ENCODE results near the gene SMURF2.
"Not testable (repeated sequence)": the region's sequence is repeated elsewhere in the genome, so short reads cannot be mapped to it uniquely, and the experiment has no call there.

Gene SMURF2

DNA sequence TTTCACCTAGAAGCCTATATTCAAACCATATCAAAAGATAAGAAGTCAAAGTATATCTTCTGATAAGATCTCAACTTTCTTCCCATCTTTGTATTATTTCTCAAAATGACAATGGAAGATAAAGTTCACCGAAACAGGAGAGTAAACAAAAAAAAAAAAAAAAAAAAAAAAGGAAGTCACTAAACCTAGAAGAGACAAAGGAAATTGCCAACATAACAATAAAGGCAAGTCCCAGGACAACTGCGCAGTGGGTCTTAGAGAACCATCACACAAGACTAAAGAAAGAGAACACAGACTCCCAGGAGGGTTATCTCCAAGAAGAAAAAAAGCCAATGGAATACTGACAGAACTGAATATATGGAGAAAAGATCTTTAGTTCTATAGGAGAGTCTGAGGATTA, 65.7 kb downstream of the SMURF2 start:
- DNase-seq (ENCODE audit: low spot score) = no peak

DNA sequence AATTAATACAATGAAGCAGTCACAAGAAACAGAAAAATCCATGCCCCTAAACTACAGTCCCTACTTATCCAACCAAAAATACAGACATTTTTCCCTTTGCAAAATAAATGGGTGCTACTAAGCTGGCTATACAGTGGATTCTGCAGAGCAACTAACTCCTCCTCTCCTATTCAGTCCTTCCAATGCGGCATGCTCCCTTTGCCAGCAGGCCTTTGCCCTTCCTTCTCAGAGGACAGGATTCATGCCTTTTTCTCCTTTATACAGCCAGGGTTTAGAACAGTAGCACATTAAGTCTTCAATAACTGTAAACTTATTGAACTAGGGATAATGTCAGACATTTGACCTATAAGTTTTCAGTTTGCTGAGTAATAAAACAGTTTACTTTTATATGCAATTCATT, 70.2 kb downstream of the SMURF2 start:
- no peak for DNase-seq (ENCODE audit: low spot score)

DNA sequence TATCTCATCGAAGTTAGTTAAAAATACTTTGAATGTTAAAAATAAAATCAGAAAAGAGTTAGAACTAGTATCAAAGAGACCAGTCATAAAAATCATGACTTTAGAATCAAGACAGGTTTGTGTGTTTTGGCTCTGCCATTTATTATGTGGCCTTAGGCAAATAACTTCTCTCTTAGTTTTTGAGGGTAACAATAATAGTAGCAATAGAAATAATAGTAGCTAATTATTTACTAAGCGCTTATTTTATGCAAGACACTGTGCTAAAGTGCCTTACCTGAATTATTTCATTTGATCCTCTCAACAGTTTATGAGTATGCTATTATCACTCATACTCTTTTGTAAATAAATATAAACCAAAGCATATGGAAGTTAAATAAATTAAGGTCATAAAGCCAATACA, 77.0 kb downstream of the SMURF2 start:
- no peak for DNase-seq (ENCODE audit: low spot score)

DNA sequence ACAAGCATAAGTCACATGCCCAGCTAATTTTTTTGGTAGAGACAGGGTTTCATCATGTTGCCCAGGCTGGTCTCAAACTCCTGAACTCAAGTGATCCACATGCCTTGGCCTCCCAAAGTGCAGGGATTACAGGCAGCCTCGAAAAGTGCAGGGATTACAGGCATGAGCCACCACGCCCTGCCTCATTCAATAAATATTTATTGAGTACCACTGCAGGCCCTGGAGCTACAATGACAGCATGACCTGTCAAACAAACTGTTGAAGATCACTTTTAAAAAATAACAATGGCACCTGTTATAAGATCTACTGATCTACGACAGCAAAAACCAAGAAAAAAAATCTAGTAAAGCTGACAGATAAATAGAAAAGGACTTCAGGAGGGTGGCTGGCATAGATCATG, 79.1 kb downstream of the SMURF2 start:
- no peak for DNase-seq (ENCODE audit: low spot score)

DNA sequence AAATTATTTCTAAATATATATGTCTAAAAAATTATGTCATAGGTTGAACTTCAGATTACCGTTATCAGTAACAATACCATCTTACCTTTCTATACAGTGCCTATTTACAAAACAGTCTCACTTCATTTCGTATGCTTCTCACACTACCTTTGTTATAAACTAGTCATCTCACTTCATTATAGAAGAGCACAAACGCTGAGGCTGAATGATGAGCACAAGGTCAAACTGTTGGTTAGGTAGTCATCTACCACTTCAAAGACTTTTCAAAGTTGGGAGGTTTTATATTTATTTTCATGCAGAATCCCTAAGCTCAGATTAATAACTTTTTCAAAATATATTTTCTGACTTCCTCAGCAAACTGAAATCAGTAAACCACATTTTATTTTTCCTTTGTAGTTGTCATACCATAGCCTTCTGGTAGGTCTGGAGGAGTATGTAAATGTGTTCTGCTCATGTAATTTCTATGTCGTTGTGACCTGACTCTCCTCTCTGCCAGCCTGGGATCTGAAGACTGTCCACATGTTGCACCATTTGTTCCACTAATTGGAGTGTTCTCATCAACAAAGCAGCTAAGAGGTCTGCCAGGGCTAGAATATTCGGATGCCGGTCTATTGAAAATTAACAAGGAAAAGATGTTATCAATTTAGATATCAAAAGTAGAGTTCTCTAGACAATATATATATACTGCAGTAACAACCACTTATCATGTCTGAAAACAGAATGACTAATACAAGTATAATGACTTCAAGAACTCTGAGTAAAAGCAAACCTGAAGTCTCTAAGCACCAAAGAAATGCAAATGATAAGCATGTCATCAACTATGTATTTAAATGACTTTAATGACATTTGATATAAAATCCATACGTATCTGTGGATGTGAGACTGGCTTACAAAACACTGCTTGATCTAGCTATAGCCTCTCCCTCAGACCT, 81.5 kb downstream of the SMURF2 start:
- DNase-seq (ENCODE audit: low spot score) = no peak

DNA sequence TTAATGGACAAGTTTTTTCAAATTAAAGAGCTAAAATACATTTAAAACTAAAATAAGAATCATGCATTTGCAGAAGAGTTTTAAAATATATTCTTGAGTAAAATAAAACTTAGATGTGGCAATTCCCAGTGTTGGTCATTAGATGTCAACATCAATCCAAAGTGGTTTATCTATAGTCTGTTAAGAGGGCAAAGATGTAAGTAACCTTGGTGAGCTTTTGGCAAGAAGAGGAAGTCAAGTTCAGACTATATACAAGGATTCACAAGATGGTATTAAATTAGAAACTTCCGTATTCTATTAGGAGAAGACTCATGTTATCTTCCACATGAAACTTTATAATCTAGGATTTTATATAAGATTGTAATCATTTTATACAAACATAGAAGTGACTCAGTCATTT, 82.2 kb downstream of the SMURF2 start:
- no peak for DNase-seq (ENCODE audit: low spot score)

DNA sequence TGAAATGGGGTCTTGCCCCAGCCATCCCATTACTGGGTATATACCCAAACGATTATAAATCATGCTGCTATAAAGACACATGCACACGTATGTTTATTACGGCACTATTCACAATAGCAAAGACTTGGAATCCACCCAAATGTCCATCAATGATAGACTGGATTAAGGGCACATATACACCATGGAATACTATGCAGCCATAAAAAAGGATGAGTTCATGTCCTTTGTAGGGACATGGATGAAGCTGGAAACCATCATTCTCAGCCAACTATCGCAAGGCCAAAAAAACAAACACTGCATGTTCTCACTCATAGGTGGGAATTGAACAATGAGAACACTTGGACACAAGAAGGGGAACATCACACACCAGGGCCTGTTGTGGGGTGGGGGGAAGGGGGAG, 85.1 kb downstream of the SMURF2 start:
- not testable (repeated sequence) for DNase-seq (ENCODE audit: low spot score)

DNA sequence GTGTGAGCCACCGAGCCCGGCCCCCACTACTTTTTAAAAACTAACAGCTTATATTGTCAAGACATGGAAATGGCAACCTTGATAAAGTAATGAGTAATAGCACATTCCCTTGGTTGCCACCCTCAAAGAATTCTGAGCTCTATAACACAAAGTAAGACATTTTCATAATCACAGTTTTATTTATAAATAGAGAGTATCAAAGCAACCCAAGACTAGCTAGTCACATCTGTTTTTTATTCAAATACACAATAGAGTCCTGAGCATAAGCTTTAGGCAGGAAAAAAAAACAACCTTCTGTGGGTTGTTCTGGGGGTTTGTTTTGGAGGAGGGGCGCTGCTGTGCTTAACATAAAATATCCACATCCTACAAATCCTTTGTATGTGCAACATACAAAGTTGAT, 86.7 kb downstream of the SMURF2 start:
- no peak for DNase-seq (ENCODE audit: low spot score)

DNA sequence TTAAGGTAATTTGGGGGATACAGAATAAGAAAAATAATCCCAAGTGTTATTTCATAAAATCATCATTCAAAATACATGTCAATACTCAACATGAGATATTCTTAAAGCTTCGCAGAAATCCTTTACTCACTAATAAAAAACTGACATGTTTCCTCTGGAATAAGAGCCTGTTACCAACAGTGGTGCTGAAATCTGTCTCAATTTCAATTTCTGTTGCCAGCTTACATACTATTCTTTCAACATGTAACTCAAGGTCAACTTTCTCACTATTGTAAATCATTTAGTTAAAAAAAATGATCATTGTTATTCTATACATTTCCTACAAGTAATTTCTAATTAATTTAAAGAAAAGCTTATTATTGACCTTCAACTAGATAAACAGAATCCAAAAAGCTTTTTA, 87.5 kb downstream of the SMURF2 start:
- no peak for DNase-seq (ENCODE audit: low spot score)

DNA sequence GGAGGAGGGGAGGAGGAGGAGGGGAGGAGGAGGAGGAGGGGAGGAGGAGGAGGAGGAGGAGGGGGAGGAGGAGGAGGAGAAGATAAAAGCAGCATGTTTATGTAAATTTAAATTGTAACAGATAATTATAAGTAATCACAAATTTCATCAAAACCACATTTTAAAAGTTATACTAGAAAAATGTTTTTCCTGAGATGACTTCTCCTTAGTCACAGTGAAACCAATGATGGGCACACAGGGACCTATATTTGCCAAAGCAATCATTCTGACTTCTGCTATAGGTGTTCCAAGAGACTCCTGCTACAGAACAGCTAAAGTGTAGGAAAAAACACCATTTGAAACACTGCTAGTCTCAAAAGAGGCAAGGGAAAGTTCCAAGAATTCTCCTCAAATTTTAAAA, 88.9 kb downstream of the SMURF2 start:
- no peak for DNase-seq (ENCODE audit: low spot score)

DNA sequence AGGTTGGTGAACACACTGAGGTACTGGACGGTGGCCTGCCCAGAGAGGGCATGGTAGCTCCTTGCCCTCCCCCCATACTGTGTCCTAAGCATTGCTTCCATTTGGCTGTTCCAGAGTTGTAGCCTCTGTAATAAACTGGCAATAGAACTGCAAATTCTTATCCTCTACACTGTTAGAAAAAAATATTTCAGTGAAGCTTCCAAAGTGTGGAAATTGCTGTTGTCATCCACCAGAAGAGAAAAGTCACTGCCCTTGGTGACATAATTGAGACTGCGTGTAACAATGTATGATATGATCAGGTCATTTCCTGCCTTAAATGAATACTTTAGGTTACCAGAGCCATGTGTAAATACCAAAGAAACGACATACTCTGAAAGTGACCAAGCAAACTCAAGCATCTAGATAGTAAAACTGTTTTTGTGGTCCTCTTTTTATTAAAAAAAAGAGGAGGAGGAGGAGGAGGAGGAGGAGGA, 89.4 kb downstream of the SMURF2 start:
- DNase-seq (ENCODE audit: low spot score) = no peak

DNA sequence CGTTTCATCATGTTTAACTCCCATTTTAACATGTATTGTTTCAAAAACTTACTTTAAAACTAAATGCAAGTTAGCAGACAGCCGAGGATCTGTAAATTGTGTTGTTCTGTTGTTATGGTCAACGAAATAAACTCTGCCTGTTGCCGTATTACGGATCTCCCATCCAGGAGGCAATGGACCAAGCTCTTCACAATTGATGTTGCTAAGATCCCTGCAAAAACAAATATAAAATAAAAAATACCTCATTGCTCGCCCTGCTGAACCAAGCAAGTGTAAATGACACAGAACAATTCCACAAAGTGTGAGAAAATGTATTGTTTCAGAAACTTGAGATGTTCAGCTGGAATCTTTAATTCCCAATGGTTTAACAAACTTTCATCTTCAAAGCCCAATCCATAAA, 90.4 kb downstream of the SMURF2 start:
- DNase-seq (ENCODE audit: low spot score) = no peak

DNA sequence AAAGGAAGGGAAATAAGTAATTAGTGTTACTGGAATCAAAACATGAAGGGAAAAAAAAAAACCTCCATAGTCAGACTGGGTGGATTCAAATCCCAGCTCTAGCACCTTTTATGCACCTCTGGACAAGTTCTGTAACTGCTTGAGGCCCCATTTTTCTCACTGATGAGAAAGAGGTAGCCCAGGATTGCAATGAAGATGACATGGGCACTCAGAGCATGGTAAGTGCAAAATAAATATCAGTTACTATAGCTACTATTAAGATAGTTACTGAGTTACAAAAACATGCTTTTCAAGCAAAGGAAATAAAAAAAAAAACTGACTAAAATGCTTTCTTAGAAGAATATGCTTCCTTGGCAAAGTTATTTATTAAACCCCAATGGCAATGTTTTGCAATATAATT, 96.5 kb downstream of the SMURF2 start:
- DNase-seq (ENCODE audit: low spot score) = no peak

DNA sequence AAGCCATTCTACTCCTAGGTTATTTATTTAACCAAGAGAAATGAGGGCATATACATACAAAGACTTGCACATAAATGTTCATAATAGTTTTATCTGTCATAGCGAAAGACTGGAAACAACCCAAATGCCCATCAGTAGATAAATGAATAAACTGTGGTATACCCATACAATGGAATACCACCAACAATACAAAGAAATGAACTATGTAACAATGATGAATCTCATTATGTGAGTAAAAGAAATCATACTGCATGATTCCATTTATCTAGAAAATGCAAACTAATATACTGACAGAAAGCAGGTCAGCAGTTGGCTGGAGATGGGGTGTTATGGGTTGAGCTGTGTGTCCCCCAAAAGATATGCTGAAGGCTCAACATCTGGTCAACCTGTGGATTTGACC, 98.0 kb downstream of the SMURF2 start:
- DNase-seq (ENCODE audit: low spot score) = no peak

DNA sequence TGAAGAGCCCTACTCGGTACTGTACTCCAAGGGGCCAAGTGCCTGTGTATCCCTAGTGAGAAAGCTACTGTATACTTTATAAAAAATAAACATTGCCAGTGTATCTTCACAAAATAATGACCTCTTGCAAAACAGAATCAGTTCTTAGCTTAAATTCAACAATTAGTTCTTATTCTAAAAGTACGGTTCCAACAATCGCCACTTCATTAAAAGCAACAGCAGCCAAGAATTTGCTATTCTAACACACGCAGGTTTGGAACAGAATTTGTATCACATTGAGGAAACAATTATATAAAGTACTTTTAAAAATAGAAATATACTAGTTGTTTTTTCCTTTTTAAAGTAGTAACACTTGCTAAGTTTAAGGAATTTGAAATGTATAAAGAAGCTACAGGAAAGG, 106.8 kb downstream of the SMURF2 start:
- DNase-seq (ENCODE audit: low spot score) = no peak

DNA sequence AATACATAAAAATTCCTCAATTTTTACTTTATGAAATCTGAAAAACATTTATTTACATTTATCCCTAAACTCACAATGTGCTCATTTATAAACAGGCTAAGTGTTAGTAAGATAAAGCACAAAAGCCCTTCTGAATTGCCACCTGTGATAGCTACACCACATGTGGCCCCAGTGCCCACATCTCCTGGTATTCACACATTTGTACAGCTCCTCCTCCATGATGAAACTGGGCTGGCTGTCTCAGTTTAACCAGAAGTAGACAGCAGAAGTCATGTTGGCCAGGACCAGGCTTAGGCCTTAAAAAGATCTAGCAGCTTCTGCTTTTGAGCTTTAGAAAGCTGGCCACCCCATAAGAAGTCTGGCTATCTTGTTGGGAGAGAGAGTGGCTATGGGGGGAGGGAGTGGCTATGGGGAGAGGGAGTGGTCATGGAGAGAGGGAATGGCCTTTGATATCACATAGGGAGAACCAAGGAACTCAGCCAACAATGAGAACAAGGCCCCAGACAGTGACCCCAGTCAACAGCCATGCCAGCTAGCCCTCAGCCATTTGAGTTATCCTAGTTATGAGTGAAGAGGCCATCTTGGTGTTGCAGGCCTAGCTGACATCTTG, 108.0 kb downstream of the SMURF2 start:
- no peak for DNase-seq (ENCODE audit: low spot score)

DNA sequence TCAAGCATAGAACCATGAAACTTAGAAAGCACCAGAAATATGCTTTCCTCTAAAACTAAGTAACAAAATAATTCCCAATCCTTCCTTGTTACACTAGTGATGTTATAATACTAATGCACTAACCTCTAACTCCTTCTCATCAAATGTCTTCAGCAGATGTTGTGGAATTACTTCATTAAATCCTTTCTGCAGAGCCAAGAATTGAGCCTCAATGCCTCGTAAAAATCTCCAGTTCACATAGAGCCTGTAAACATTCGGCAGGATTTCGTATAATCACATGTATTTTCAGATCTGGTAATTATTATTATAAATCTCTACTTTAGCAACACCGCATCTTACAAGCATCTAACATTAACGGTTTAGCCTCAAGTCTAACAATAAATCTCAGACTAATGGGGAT, 110.6 kb downstream of the SMURF2 start:
- DNase-seq (ENCODE audit: low spot score) = no peak

DNA sequence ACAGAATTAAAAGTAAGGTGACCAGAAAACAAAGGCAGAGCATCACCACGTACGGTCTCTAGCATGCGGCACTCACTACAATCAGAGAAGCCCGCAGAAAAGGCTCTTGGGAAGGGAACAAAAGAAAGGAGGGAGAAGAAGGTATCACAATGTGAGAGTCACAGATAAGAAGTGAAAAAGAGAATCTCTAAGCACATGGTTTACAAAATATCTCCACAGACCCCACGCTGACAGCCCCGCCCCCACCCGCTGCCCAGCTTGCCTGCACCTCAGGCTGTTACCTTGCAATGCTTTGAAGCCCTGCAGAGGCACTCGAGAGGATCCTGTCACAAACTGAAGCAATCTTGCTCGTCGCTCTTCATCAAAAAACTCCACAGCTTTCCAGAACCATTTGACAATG, 114.8 kb downstream of the SMURF2 start:
- DNase-seq (ENCODE audit: low spot score) = no peak

DNA sequence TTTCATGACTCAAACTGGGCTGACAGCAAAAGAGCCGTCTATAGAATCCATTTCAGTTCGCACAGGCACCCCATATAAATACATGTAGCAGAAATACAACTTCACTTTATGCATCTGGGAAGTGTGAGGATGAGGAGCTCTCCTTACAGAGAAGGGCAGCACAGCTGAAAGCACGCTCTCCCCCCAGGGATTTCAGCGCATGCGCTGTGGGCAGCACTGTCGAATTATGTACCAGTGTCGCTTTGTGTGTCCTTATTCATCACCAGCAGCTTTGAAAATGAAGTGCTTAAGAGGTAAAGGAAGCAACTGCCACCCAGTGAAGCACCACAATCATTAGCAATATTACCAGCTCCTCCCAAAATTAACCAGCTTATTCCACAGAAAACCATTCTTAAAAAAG, 115.4 kb downstream of the SMURF2 start:
- no peak for DNase-seq (ENCODE audit: low spot score)

DNA sequence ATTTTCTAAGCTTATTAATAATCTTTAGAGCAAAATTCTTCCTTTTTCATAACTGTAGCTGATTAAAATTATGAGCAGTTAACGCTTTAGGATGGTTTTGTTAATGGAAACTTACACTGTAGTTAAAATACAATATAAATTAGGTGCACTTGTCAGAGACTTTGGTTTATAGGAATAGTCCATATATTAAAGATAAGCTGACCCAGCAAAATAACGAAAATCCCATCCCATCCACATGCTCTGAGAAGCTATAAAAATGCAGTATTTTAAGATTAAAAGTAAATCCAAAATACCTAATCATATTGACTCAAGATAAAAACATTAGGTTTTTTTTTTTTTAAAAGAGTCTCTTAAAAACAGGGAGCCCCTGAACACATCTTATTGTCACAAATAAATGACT, 117.4 kb downstream of the SMURF2 start:
- DNase-seq (ENCODE audit: low spot score) = no peak

DNA sequence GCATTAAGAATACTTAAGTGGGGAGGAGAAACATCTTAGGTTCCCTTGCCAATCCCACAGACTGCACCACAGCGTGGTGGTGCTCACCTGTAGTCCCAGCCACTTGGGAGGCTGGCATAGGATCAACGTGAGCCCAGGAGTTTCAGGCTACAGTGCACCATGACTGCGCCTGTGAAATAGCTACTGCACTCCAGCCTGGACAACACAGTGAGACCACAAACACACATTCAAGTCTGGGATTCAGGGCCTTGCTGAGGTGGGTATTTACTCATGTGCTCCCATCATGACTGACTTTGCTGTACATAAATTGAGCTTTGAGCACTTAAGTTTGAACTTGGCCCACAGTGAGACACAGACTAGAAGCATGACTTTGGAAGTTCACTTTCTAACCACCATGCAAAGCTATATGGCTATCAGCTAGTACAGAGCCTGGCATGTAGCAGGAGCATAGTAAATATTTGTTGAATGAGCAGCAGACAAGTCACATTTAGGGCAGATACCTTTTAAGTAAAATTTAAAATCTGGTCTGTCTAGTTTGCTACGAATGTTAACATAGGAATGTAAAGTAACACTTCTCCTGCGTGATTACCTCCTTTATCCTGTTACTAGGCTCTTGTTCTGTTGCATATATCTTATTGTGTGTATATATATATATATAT, 121.9 kb downstream of the SMURF2 start:
- DNase-seq (ENCODE audit: low spot score) = no peak

DNA sequence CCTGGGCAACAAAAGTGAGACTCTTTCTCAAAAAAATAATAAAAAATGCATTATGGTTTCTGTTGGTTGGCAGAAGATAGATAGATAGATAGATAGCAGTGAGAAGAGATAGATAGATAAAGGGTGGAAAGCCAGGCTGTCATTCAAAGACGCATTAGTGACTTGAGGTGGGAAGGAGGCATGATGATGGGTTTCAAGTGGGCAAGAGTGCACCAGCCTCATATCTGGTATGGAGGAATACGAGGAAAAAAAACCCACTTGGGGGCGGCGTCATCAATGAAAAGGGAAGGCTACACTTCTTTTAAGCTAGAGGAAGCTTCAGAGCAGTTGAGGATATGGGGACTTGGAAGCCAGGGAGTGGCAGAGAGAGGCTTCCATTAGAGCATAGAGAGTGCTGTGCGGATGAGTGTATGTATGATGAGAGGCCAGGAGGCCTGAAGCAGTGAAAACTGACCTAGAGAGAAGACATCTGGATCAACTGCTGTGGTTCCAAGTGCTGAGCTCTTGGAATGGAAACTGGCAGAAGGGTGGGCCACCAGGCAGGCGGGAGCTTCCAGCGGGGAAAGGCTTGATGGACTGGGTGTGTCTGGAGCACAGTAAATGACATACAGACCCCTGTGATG, 123.5 kb downstream of the SMURF2 start:
- no peak for DNase-seq (ENCODE audit: low spot score)

DNA sequence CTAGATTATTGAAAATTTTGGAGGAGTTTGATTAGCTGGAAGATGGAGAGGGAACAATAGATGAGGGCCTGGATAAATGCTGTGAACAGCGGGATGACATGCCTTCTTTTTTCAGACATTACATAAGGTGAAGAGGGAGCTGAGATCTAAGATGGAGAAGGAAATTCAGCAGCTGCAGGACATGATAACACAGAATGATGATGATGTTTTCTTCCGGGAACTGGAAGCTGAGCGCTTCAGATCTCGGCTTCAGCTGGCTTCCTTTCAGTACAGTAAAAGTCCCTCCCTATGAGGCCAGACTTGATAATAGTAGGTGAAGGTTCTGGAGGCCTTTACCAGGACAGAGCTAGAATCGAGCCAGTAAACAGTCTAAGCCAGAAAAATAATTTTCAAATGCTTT, 124.6 kb downstream of the SMURF2 start:
- no peak for DNase-seq (ENCODE audit: low spot score)
